ENCODE results near the gene ESM1.
"Not testable (repeated sequence)": the region's sequence is repeated elsewhere in the genome, so short reads cannot be mapped to it uniquely, and the experiment has no call there.

ESM1 gene

GRCh38 chr5:54985301-54986268 is at the start of gene ESM1:
ESM1 (minus strand) TSS chr5:54985593; CDS start chr5:54985517, 76 bp downstream.
- DNase-seq: no peak

- no peak for DNase-seq
Measured at GRCh38 chr5:55033568-55033967, 48.2 kb upstream of the ESM1 start.

- no peak for DNase-seq
Measured at GRCh38 chr5:55031492-55031891, 46.1 kb upstream of the ESM1 start.

- DNase-seq: no peak
Measured at GRCh38 chr5:55030676-55031369, 45.4 kb upstream of the ESM1 start.

GRCh38 chr5:55030220-55030619 is 44.8 kb upstream of the ESM1 start:
- DNase-seq: no peak

- DNase-seq: no peak
Measured at GRCh38 chr5:55027595-55027994, 42.2 kb upstream of the ESM1 start.

GRCh38 chr5:55022450-55022849 is 37.1 kb upstream of the ESM1 start:
- DNase-seq: no peak

GRCh38 chr5:55021821-55022220 is 36.4 kb upstream of the ESM1 start:
- DNase-seq: no peak

GRCh38 chr5:55021410-55021809 is 36.0 kb upstream of the ESM1 start:
- no peak for DNase-seq

- not testable (repeated sequence) for DNase-seq
Measured at GRCh38 chr5:55010149-55010548, 24.8 kb upstream of the ESM1 start.

GRCh38 chr5:55004729-55005128 is 19.3 kb upstream of the ESM1 start:
- no peak for DNase-seq

GRCh38 chr5:55003432-55004065 is 18.2 kb upstream of the ESM1 start:
- no peak for DNase-seq

- DNase-seq: not testable (repeated sequence)
Measured at GRCh38 chr5:55002166-55002565, 16.8 kb upstream of the ESM1 start.

- no peak for DNase-seq
Measured at GRCh38 chr5:54997081-54997480, 11.7 kb upstream of the ESM1 start.

GRCh38 chr5:54996466-54996865 is 11.1 kb upstream of the ESM1 start:
- DNase-seq: no peak

GRCh38 chr5:54995168-54995567 is 9.8 kb upstream of the ESM1 start:
- no peak for DNase-seq

- DNase-seq: no peak
Measured at GRCh38 chr5:54994628-54995027, 9.2 kb upstream of the ESM1 start.

- no peak for DNase-seq
Measured at GRCh38 chr5:54993318-54993717, 7.9 kb upstream of the ESM1 start.

GRCh38 chr5:54991416-54991815 is 6.0 kb upstream of the ESM1 start:
- no peak for DNase-seq

GRCh38 chr5:54990841-54991258 is 5.5 kb upstream of the ESM1 start:
- DNase-seq: no peak

GRCh38 chr5:54988817-54989216 is 3.4 kb upstream of the ESM1 start:
- no peak for DNase-seq

GRCh38 chr5:54988218-54988617 is 2.8 kb upstream of the ESM1 start:
- DNase-seq: no peak

GRCh38 chr5:54986269-54986654 is 869 bp upstream of the ESM1 start:
- DNase-seq: no peak

- no peak for DNase-seq
Measured at GRCh38 chr5:54981928-54982327, 3.5 kb downstream of the ESM1 start.

Measured in AML-193 (cell line).